ENCODE measurements around the gene HS1BP3.

DNA sequence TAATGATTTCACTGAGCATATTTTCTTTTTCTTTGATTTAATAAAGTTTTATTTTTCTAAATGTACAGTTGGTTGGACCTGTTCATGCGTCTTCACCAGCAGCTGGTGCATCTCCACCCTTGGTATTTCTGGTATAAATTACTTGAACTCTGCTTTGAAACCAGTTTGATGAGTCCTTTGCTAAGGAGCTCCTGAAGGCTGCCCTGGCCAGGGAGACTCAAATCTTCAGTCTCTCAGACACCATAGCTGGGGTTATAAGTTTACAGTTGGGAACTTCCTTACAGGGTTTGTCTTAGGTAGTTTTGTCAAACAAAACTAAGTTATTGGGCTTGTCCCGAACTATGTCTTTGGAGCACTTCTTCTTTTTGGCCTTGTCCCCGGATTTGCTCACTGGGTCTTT, 44.7 kb downstream of the HS1BP3 start:
- TF ChIP-seq, protein P1, sequence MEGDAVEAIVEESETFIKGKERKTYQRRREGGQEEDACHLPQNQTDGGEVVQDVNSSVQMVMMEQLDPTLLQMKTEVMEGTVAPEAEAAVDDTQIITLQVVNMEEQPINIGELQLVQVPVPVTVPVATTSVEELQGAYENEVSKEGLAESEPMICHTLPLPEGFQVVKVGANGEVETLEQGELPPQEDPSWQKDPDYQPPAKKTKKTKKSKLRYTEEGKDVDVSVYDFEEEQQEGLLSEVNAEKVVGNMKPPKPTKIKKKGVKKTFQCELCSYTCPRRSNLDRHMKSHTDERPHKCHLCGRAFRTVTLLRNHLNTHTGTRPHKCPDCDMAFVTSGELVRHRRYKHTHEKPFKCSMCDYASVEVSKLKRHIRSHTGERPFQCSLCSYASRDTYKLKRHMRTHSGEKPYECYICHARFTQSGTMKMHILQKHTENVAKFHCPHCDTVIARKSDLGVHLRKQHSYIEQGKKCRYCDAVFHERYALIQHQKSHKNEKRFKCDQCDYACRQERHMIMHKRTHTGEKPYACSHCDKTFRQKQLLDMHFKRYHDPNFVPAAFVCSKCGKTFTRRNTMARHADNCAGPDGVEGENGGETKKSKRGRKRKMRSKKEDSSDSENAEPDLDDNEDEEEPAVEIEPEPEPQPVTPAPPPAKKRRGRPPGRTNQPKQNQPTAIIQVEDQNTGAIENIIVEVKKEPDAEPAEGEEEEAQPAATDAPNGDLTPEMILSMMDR (IDR thresholded peaks at IDR 0.05), result no peak
- TF ChIP-seq POLR2A (IDR thresholded peaks at IDR 0.05) (no peak), POLR2AphosphoS5 (IDR thresholded peaks at IDR 0.05) (no peak)
